MCF 10A (cell line): Measurements from ENCODE around the gene LMLN. TPM values are rescaled to one million over a fixed set of nuclear protein-coding genes. Genes with fewer than 3 reads are reported as not detected.
"Not testable (repeated sequence)": the region's sequence is repeated elsewhere in the genome, so short reads cannot be mapped to it uniquely, and the experiment has no call there.

Experiments used
- BruUV-seq: library from RNA; stranded (reverse); fragments of 400-500 nt; replicated peaks from 2 replicates; lab custom pipeline; 2021; lab: Mats Ljungman, UMichigan
- CTCF ChIA-PET: fragments of 300-600 bp; sonication (Branson Sonifier 250); formaldehyde crosslinking; extraction: SDS; loops from one replicate; lab custom pipeline; 2021; ENCODE audit warnings: antibody characterized with exemption, inconsistent platforms; lab: Yijun Ruan, JAX
- POLR2A ChIA-PET: fragments of 300-600, 350-650 bp; sonication (Branson Sonifier 250); formaldehyde crosslinking; extraction: SDS; loops from one replicate; lab custom pipeline; 2020; ENCODE audit warnings: antibody characterized with exemption, inconsistent platforms; lab: Yijun Ruan, JAX
- DNase-seq: peaks from one replicate; pipeline ENCODE4 v3.0.0-alpha.2; 2018; ENCODE audit not compliant: unreplicated experiment
- H3K27ac Mint-ChIP-seq: one replicate; pipeline ENCODE4 v1.8.0; 2022; ENCODE audit warnings: mild to moderate bottlenecking, low read depth, mixed read lengths; ENCODE audit not compliant: unreplicated experiment
- H3K27me3 Mint-ChIP-seq: one replicate; pipeline ENCODE4 v1.8.0; 2022; ENCODE audit warnings: mixed read lengths; ENCODE audit not compliant: insufficient read depth, unreplicated experiment
- H3K36me3 Mint-ChIP-seq: one replicate; pipeline ENCODE4 v1.8.0; 2022; ENCODE audit warnings: mild to moderate bottlenecking, moderate library complexity, mixed read lengths; ENCODE audit not compliant: insufficient read depth, unreplicated experiment
- H3K4me1 Mint-ChIP-seq: one replicate; pipeline ENCODE4 v1.8.0; 2022; ENCODE audit warnings: mixed read lengths; ENCODE audit not compliant: insufficient read depth, unreplicated experiment
- H3K4me3 Mint-ChIP-seq: one replicate; pipeline ENCODE4 v1.8.0; 2022; ENCODE audit warnings: mild to moderate bottlenecking, moderate library complexity, mixed read lengths; ENCODE audit not compliant: unreplicated experiment
- H3K9me3 Mint-ChIP-seq: one replicate; pipeline ENCODE4 v1.8.0; 2022; ENCODE audit warnings: mixed read lengths; ENCODE audit not compliant: unreplicated experiment
- intact Hi-C: fragments of 100-400 bp; cut with micrococcal nuclease; formaldehyde crosslinking; loops from 2 replicates; pipeline ENCODE4 v1.14.1; 2022
- total RNA-seq: library from RNA; stranded (reverse); gene quantifications from 2 replicates; pipeline ENCODE4 v1.2.3, GENCODE V29; 2022
- TF ChIP-seq, protein P1 (sequence below): fragments of 200-600 bp; IDR thresholded peaks from one replicate; pipeline ENCODE4 v1.8.0; 2022; ENCODE audit warnings: antibody characterized with exemption, mild to moderate bottlenecking; ENCODE audit not compliant: unreplicated experiment

Gene LMLN
- total RNA-seq, 1 experiment from 2014 or later = 8.0 TPM

- CTCF ChIA-PET = interaction anchor here (0.7 kb wide), 1 partner anchor 18 kb away, joined by 3 read pairs; no protein-coding TSS in a partner anchor
- POLR2A ChIA-PET = interaction anchor here (0.6 to 1.4 kb wide), 2 partner anchors 10 to 13 kb away, joined by 3 read pairs; no protein-coding TSS in a partner anchor
- no peaks in the 10 kb centered on the region for H3K36me3 Mint-ChIP-seq
- DNase-seq = no peak
- no peak overlapping the region for H3K27ac Mint-ChIP-seq
- TF ChIP-seq, protein P1, sequence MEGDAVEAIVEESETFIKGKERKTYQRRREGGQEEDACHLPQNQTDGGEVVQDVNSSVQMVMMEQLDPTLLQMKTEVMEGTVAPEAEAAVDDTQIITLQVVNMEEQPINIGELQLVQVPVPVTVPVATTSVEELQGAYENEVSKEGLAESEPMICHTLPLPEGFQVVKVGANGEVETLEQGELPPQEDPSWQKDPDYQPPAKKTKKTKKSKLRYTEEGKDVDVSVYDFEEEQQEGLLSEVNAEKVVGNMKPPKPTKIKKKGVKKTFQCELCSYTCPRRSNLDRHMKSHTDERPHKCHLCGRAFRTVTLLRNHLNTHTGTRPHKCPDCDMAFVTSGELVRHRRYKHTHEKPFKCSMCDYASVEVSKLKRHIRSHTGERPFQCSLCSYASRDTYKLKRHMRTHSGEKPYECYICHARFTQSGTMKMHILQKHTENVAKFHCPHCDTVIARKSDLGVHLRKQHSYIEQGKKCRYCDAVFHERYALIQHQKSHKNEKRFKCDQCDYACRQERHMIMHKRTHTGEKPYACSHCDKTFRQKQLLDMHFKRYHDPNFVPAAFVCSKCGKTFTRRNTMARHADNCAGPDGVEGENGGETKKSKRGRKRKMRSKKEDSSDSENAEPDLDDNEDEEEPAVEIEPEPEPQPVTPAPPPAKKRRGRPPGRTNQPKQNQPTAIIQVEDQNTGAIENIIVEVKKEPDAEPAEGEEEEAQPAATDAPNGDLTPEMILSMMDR = no peak
- BruUV-seq = no TSS peak
- H3K4me1 Mint-ChIP-seq = no peaks in the 10 kb centered on the region
- H3K4me3 Mint-ChIP-seq = no peak overlapping the region
- H3K9me3 Mint-ChIP-seq = no peaks in the 10 kb centered on the region
- intact Hi-C loops = no loop called here
- H3K27me3 Mint-ChIP-seq = peaks cover 32% of the 10 kb centered on the region
These were observed 91.8 kb downstream of the LMLN start for GRCh38 chr3:198051836-198052235.

- peaks cover 47% of the 10 kb centered on the region for H3K27me3 Mint-ChIP-seq
- intact Hi-C loops, H3K9me3 Mint-ChIP-seq, POLR2A ChIA-PET, BruUV-seq, H3K4me3 Mint-ChIP-seq, H3K27ac Mint-ChIP-seq, H3K4me1 Mint-ChIP-seq, DNase-seq, H3K36me3 Mint-ChIP-seq, CTCF ChIA-PET: not testable (repeated sequence)
These were observed 93.4 kb downstream of the LMLN start for GRCh38 chr3:198053462-198053861.

GRCh38 chr3:198061119-198062067 lies 101.4 kb downstream of the LMLN start:
- CTCF ChIA-PET = interaction anchor here (1.3 kb wide), 2 partner anchors 11 to 19 kb away, joined by 3 read pairs; no protein-coding TSS in a partner anchor
- H3K27me3 Mint-ChIP-seq = peaks cover 84% of the 10 kb centered on the region

GRCh38 chr3:198062068-198062465 lies 102.0 kb downstream of the LMLN start:
- H3K27me3 Mint-ChIP-seq = peaks cover 82% of the 10 kb centered on the region
- intact Hi-C loops = no loop called here
- DNase-seq = no peak
- H3K4me1 Mint-ChIP-seq = no peaks in the 10 kb centered on the region
- H3K36me3 Mint-ChIP-seq = no peaks in the 10 kb centered on the region
- no peak overlapping the region for H3K4me3 Mint-ChIP-seq
- H3K9me3 Mint-ChIP-seq = no peaks in the 10 kb centered on the region
- no peak overlapping the region for H3K27ac Mint-ChIP-seq
- TF ChIP-seq, protein P1 = no peak
- ChIA-PET CTCF (no interaction called here), POLR2A (interaction anchor here (0.7 to 1.4 kb wide), 2 partner anchors 10 to 12 kb away, joined by 3 to 4 read pairs; no protein-coding TSS in a partner anchor)
- no TSS peak for BruUV-seq

More at GRCh38 chr3:198061119-198062067, 101.4 kb downstream of the LMLN start:
- Mint-ChIP-seq H3K27ac (no peak overlapping the region), H3K4me1 (no peaks in the 10 kb centered on the region), H3K36me3 (no peaks in the 10 kb centered on the region), H3K4me3 (no peak overlapping the region), H3K9me3 (no peaks in the 10 kb centered on the region)
- TF ChIP-seq, protein P1 = no peak
- no peak for DNase-seq
- intact Hi-C loops = no loop called here
- POLR2A ChIA-PET = interaction anchor here (0.7 to 1.4 kb wide), 3 partner anchors 10 to 14 kb away, joined by 3 to 4 read pairs (median 3); no protein-coding TSS in a partner anchor
- BruUV-seq = no TSS peak
